A549 treated with GW870086 at 1 μM for 4 hours (cell line): Measurements from ENCODE around the gene CCDC88A. TPM values are rescaled to one million over a fixed set of nuclear protein-coding genes. Genes with fewer than 3 reads are reported as not detected.

Experiments used
- total RNA-seq: library from RNA; stranded (reverse); fragments of 200-300 nt; extraction: Qiagen RNA extraction; gene quantifications from 5 replicates; pipeline ENCODE4 v1.2.3, GENCODE V29; 2022; ENCODE audit warnings: low read depth

The CCDC88A gene, protein sequence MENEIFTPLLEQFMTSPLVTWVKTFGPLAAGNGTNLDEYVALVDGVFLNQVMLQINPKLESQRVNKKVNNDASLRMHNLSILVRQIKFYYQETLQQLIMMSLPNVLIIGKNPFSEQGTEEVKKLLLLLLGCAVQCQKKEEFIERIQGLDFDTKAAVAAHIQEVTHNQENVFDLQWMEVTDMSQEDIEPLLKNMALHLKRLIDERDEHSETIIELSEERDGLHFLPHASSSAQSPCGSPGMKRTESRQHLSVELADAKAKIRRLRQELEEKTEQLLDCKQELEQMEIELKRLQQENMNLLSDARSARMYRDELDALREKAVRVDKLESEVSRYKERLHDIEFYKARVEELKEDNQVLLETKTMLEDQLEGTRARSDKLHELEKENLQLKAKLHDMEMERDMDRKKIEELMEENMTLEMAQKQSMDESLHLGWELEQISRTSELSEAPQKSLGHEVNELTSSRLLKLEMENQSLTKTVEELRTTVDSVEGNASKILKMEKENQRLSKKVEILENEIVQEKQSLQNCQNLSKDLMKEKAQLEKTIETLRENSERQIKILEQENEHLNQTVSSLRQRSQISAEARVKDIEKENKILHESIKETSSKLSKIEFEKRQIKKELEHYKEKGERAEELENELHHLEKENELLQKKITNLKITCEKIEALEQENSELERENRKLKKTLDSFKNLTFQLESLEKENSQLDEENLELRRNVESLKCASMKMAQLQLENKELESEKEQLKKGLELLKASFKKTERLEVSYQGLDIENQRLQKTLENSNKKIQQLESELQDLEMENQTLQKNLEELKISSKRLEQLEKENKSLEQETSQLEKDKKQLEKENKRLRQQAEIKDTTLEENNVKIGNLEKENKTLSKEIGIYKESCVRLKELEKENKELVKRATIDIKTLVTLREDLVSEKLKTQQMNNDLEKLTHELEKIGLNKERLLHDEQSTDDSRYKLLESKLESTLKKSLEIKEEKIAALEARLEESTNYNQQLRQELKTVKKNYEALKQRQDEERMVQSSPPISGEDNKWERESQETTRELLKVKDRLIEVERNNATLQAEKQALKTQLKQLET (N-terminal part only)
- total RNA-seq = 17.6 to 27.6 TPM (median 24.1 TPM) in 5 replicates

DNA sequence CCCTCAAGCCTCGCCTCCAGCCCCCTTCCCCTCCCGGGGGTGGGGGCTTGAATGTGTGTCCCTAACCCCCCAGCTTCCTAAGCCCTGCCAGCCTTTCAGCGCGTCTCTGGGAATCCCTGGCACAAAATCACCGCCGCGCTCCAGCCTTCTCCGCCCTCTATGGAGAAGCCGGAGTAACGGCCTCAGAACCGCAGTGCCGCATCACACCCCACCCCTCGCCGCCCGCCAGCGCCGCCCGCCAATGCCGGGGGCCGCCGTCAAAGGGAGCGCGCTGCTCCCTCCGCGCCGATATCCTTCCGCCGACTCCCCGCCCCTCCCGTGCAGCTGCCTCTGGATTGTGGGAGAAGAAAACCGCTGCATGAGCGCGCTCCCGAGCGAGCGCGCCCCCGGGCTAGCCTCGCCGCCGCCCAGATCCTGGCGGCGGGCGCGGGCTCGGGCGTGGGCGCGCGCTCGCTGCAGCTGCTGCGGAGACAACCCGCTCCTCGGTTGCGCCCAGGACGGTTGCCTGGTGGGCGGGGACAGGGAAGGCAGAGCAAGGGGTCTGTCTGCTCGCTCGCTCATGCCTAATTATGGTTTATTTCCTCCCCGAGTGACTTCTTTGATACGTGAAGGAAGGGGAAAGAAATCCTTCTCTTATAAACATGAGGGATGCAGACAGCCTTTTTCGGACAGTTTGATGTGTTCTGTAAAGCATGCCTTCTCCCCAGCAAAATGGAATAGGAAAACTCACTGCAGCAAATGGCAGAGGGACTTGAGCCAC, at the start of gene CCDC88A:
Gene CCDC88A, minus strand, starts transcription at position 178 of the 760 bp plus-strand sequence. CDS start 777 bp downstream, outside the sequence.

DNA sequence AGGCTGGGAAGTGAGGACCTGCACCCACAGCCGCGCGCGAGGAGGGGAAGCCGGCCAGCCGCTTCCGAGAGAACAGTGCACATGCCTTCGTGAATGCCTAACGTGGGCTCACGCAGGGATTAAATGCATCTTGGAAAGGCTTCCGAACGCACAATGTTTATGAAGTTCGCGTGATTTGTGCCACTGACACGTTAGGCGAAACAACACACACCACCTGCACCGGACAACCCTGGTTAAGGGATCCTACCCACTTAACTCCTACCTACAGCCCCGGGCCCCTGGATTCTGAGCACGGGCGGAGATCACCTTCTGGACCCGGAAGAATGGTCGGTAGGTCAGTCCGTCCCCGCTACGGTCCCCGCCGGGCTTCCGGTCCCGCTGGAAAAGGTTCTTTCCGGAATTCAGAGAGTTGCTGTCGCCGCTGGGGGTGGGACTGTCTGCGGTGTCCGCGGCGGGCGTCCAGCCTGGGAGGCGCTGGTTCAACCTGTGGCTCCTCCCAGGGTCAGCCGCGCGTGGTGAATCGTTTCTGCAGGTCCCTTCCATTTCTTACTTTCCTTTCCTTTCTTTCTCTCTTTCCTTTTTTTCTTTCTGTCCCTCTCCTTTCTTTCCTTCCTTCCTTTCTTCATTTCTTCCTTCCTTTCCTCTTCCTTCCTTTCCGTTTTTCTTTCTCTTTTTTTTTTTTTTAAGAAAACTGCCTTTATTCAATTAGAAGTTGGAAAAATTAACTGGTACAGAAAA, 150.6 kb downstream of the CCDC88A start, which contains the start of gene MTIF2:
Gene MTIF2, minus strand, starts transcription at position 325 of the 738 bp plus-strand sequence. CDS start 5,373 bp downstream, outside the sequence.

Other genes starting within 250 kb of the CCDC88A start
- gene CLHC1, start 187.6 kb downstream of the CCDC88A start, total RNA-seq = 1.5 to 2.7 TPM (median 1.9 TPM) in 5 replicates
- gene RPS27A, start 187.2 kb downstream of the CCDC88A start, total RNA-seq = 2,546 to 3,421 TPM (median 2,856 TPM) in 5 replicates
- gene MTIF2, start 150.6 kb downstream of the CCDC88A start, total RNA-seq = 38.1 to 46.5 TPM (median 41.3 TPM) in 5 replicates
- gene CFAP36, start 99.9 kb upstream of the CCDC88A start, total RNA-seq = 43.4 to 55.0 TPM (median 49.7 TPM) in 5 replicates
- 25.3 to 34.4 TPM (median 31.0 TPM) in 5 replicates for gene PPP4R3B, start 197.8 kb upstream of the CCDC88A start, total RNA-seq